Gastrocnemius medialis (tissue), 4 donors: ENCODE measurements around the gene BBOF1. TPM values are rescaled to one million over a fixed set of nuclear protein-coding genes. Genes with fewer than 3 reads are reported as not detected.

ENCODE experiments used
- ATAC-seq, 2 donors: fragments of 150-250 bp; one replicate each; pipeline ENCODE4 v1.9.1; 2016
- DNase-seq, 2 donors: peaks; one replicate each; pipeline ENCODE4 v3.0.0-alpha.2; 2019
- H3K27ac ChIP-seq, 4 donors: fragments of 200-600 bp; sonication (generic); 1 replicate in 1 of 4; 2 replicates in 3 of 4; pipeline ENCODE4 v1.5.1; 2016 to 2018; ENCODE audit warnings: mild to moderate bottlenecking in 2 of 4, moderate library complexity in 1 of 4
- H3K27me3 ChIP-seq, 3 donors: fragments of 200-600 bp; sonication (generic) in 2 of 3; 1 replicate in 1 of 3; 2 replicates in 2 of 3; pipeline versions ENCODE4 v1.5.1 to v1.6.0; 2016 to 2019; ENCODE audit warnings: mild to moderate bottlenecking in 1 of 3, moderate library complexity in 1 of 3
- H3K36me3 ChIP-seq, 2 donors: fragments of 200-600 bp; sonication (generic) in 1 of 2; one replicate each; pipeline ENCODE4 v1.5.1; 2017 to 2018
- H3K4me1 ChIP-seq, 2 donors: fragments of 200-600 bp; sonication (generic) in 1 of 2; one replicate each; pipeline ENCODE4 v1.5.1; 2016 to 2017; ENCODE audit warnings: mild to moderate bottlenecking in 2 of 2
- H3K4me3 ChIP-seq, 4 donors: fragments of 200-600 bp; sonication (generic) in 3 of 4; 1 replicate in 1 of 4; 2 replicates in 3 of 4; pipeline ENCODE4 v1.5.1; 2016 to 2019; ENCODE audit warnings: mild to moderate bottlenecking in 2 of 4
- H3K9me3 ChIP-seq, 3 donors: fragments of 200-600 bp; sonication (generic) in 2 of 3; 1 replicate in 1 of 3; 2 replicates in 2 of 3; pipeline ENCODE4 v1.5.1; 2016 to 2019
- POLR2A ChIP-seq, 2 donors: fragments of 450-650 bp; IDR thresholded peaks; one replicate each; pipeline ENCODE4 v1.6.1; 2017; ENCODE audit warnings: antibody characterized with exemption in 2 of 2, mild to moderate bottlenecking in 2 of 2, moderate library complexity in 2 of 2
- in situ Hi-C, 4 donors: fragments of 200-750 bp; cut with MboI; loops; one replicate each; pipeline versions ENCODE4 v1.15.0 to v1.8.0; 2017; ENCODE audit warnings: low sequenced_read_pairs in 4 of 4
- intact Hi-C: fragments of 100-400 bp; cut with DNase I; formaldehyde crosslinking; loops from one replicate; pipeline ENCODE4 v1.15.1; 2023; ENCODE audit warnings: low total_unique reads
- total RNA-seq, 4 donors: library from RNA; depleted of rRNA; stranded (reverse); fragments of >200 nt; gene quantifications; one replicate each; pipeline versions ENCODE4 v1.1.0 to v1.2.3, GENCODE V29; 2016
- TF ChIP-seq, protein P1 (sequence below), 5 experiments: fragments of 450-650 bp in 3 of 5; fragments of 200-600 bp in 2 of 5; sonication (generic) in 2 of 5; IDR thresholded peaks in 4 of 5; conservative IDR thresholded peaks in 1 of 5; 1 replicate in 4 of 5; 2 replicates in 1 of 5; pipeline ENCODE4 v1.5.1; 2016 to 2019; ENCODE audit warnings: antibody characterized with exemption in 5 of 5, mild to moderate bottlenecking in 3 of 5, moderate library complexity in 3 of 5

BBOF1 gene
- total RNA-seq, 4 donors from 2014 or later: 0.95 to 8.7 (median 1.9) TPM

DNA sequence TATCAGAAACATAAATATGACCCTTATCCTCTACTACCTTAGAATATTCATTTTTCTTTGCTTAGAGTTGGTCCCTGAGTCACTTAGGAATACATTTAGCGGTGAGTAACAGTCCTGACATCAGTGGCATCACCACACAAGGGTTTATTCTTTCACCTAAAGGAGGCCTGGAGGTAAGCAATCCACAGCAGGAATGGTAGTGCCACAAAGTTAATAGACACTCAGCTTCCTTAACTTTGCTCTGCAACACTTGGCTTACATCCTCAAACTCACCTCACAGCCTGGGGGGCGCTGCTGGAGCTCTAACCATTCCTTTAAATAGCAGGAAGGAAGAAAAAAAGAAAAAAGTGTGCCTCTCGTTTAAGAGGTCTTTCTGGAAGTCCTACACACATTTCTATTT lies 29.1 kb downstream of the BBOF1 start:
- no peaks in the 10 kb centered on the region for H3K36me3 ChIP-seq
- H3K27me3 ChIP-seq: no peaks in the 10 kb centered on the region
- H3K4me3 ChIP-seq: no peak overlapping the region
- in situ Hi-C loops: no loop called here
- no peak for ATAC-seq
- TF ChIP-seq POLR2A (IDR thresholded peaks at IDR 0.05): no peak
- TF ChIP-seq, protein P1, sequence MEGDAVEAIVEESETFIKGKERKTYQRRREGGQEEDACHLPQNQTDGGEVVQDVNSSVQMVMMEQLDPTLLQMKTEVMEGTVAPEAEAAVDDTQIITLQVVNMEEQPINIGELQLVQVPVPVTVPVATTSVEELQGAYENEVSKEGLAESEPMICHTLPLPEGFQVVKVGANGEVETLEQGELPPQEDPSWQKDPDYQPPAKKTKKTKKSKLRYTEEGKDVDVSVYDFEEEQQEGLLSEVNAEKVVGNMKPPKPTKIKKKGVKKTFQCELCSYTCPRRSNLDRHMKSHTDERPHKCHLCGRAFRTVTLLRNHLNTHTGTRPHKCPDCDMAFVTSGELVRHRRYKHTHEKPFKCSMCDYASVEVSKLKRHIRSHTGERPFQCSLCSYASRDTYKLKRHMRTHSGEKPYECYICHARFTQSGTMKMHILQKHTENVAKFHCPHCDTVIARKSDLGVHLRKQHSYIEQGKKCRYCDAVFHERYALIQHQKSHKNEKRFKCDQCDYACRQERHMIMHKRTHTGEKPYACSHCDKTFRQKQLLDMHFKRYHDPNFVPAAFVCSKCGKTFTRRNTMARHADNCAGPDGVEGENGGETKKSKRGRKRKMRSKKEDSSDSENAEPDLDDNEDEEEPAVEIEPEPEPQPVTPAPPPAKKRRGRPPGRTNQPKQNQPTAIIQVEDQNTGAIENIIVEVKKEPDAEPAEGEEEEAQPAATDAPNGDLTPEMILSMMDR (IDR thresholded peaks at IDR 0.05 in 4 of 5, conservative IDR thresholded peaks at IDR 0.05 in 1 of 5): no peak
- DNase-seq: no peak
- no peaks in the 10 kb centered on the region for H3K4me1 ChIP-seq
- no peaks in the 10 kb centered on the region for H3K9me3 ChIP-seq
- intact Hi-C loops: no loop called here
- H3K27ac ChIP-seq: no peak overlapping the region

DNA sequence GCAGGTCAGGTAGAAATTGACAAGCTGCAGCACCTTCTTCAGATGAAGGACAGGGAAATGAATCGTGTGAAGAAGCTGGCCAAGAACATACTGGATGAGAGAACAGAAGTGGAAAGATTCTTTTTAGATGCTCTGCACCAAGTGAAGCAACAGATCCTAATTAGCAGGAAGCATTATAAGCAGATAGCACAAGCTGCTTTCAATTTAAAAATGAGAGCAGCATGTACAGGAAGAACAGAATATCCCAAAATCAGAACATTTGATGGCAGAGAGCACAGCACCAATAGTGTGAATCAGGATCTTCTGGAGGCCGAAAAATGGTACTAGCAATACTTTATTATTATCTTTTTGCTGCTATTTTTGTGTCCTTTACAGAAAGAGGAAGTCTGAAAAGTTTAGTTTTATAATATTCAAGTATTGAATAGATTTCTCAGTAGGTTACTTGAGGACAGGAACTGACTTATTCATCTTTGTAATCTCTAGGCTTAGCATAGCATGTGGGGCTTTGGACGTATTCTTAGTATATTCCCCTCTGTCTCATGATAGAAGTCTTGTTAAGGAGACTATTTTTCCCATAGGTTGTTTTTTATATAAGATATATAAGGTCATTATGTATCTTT lies 30.8 kb downstream of the BBOF1 start:
- H3K9me3 ChIP-seq: no peaks in the 10 kb centered on the region
- no peaks in the 10 kb centered on the region for H3K4me1 ChIP-seq
- H3K27ac ChIP-seq: no peak overlapping the region
- DNase-seq: no peak
- no peak for ATAC-seq
- TF ChIP-seq, protein P1 (IDR thresholded peaks at IDR 0.05 in 4 of 5, conservative IDR thresholded peaks at IDR 0.05 in 1 of 5): no peak
- no peak for TF ChIP-seq POLR2A (IDR thresholded peaks at IDR 0.05)
- in situ Hi-C loops: no loop called here
- H3K27me3 ChIP-seq: no peaks in the 10 kb centered on the region
- H3K36me3 ChIP-seq: no peaks in the 10 kb centered on the region
- H3K4me3 ChIP-seq: no peak overlapping the region
- intact Hi-C loops: no loop called here

DNA sequence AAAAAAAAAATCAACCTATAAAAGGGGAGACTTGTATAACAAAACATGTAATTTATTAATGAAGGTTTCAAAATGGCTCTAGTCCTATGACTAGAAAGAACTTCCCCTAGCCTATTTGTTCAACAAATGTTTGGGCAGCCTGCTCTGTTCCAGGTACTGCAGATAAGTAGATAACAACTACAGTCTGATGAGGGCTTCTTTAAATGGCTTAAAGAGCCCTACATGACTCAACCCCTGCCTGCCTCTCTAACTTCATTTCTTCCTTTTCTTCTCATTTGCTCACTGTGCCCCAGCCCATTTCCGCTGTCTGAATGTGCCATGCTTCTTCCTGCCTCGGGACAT lies 43.6 kb downstream of the BBOF1 start:
- no peak for TF ChIP-seq POLR2A (IDR thresholded peaks at IDR 0.05)
- TF ChIP-seq, protein P1 (IDR thresholded peaks at IDR 0.05 in 4 of 5, conservative IDR thresholded peaks at IDR 0.05 in 1 of 5): no peak
- Histone ChIP-seq H3K27ac (no peak overlapping the region), H3K36me3 (peaks cover 0 to 82% of the 10 kb centered on the region in 2 donors), H3K4me1 (no peaks in the 10 kb centered on the region), H3K4me3 (no peak overlapping the region), H3K27me3 (no peaks in the 10 kb centered on the region), H3K9me3 (no peaks in the 10 kb centered on the region)
- intact Hi-C loops: no loop called here
- no peak for DNase-seq
- in situ Hi-C loops: no loop called here
- no peak for ATAC-seq

DNA sequence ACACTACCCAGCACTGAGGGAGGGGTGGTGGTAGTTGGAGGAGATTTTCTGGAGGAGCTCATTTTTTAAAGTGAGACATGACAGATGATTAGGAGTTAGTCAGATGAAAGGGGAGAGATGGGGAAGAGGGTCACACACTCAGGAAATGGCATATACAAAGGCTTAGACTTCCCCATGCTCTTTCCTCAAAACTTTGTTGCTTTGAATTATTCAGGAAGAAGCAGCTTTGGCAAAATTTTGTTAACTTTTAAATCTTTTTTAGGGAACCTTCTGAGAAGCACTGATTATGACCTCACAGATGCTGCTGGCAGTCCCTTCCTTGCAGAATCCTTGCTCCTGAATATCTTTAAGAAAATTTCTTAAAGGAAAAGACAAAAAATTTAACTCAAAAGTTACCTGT lies 45.3 kb downstream of the BBOF1 start:
- peaks cover 0 to 76% of the 10 kb centered on the region in 2 donors for H3K36me3 ChIP-seq

More for the DNA sequence above, 45.3 kb downstream of the BBOF1 start:
- H3K27me3 ChIP-seq: no peaks in the 10 kb centered on the region
- intact Hi-C loops (no loop called here), in situ Hi-C loops (no loop called here)
- no peak for DNase-seq
- no peak for ATAC-seq
- H3K9me3 ChIP-seq: no peaks in the 10 kb centered on the region
- H3K4me3 ChIP-seq: no peak overlapping the region
- no peaks in the 10 kb centered on the region for H3K4me1 ChIP-seq
- no peak overlapping the region for H3K27ac ChIP-seq
- TF ChIP-seq, protein P1 (IDR thresholded peaks at IDR 0.05 in 4 of 5, conservative IDR thresholded peaks at IDR 0.05 in 1 of 5): no peak
- TF ChIP-seq POLR2A (IDR thresholded peaks at IDR 0.05): no peak
